ENCODE measurements around the gene LHX6.

GRCh38 chr9:122197882-122198281 is 30.9 kb downstream of the LHX6 start:
- TF ChIP-seq, protein P1, sequence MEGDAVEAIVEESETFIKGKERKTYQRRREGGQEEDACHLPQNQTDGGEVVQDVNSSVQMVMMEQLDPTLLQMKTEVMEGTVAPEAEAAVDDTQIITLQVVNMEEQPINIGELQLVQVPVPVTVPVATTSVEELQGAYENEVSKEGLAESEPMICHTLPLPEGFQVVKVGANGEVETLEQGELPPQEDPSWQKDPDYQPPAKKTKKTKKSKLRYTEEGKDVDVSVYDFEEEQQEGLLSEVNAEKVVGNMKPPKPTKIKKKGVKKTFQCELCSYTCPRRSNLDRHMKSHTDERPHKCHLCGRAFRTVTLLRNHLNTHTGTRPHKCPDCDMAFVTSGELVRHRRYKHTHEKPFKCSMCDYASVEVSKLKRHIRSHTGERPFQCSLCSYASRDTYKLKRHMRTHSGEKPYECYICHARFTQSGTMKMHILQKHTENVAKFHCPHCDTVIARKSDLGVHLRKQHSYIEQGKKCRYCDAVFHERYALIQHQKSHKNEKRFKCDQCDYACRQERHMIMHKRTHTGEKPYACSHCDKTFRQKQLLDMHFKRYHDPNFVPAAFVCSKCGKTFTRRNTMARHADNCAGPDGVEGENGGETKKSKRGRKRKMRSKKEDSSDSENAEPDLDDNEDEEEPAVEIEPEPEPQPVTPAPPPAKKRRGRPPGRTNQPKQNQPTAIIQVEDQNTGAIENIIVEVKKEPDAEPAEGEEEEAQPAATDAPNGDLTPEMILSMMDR (IDR thresholded peaks at IDR 0.05; ENCODE audit: low read depth, low read length), result no peak
- TF ChIP-seq EZH2phosphoT487 (IDR thresholded peaks at IDR 0.05; ENCODE audit: low read depth), result no peak

Data from OCI-LY3 (cell line).